NCI-H2171 (cell line): ENCODE data around the gene CTTNBP2.

Experiments
- DNase-seq: peaks from one replicate; lab custom pipeline; 2025; lab: John Stamatoyannopoulos, UW

CTTNBP2 gene

GRCh38 chr7:117873310-117874190, at the start of gene CTTNBP2:
Gene CTTNBP2, minus strand, starts transcription at chr7:117873441. Its CDS starts 26 bp downstream, at chr7:117873415.
- DNase-seq, result no peak

GRCh38 chr7:117916309-117916708, 43.1 kb upstream of the CTTNBP2 start:
- no peak for DNase-seq

GRCh38 chr7:117912421-117912820, 39.2 kb upstream of the CTTNBP2 start:
- DNase-seq, result no peak

GRCh38 chr7:117908031-117908795, 35.0 kb upstream of the CTTNBP2 start:
- no peak for DNase-seq

GRCh38 chr7:117907049-117907640, 33.9 kb upstream of the CTTNBP2 start:
- DNase-seq, result no peak

- DNase-seq, result no peak
Observed at GRCh38 chr7:117902314-117902889, 29.2 kb upstream of the CTTNBP2 start.

- no peak for DNase-seq
Observed at GRCh38 chr7:117901089-117901797, 28.0 kb upstream of the CTTNBP2 start.

GRCh38 chr7:117896339-117896738, 23.1 kb upstream of the CTTNBP2 start:
- DNase-seq, result no peak

- DNase-seq, result no peak
Observed at GRCh38 chr7:117895276-117895675, 22.0 kb upstream of the CTTNBP2 start.

GRCh38 chr7:117894037-117894436, 20.8 kb upstream of the CTTNBP2 start:
- no peak for DNase-seq

GRCh38 chr7:117892821-117893220, 19.6 kb upstream of the CTTNBP2 start:
- no peak for DNase-seq

GRCh38 chr7:117889611-117890010, 16.4 kb upstream of the CTTNBP2 start:
- DNase-seq, result no peak

GRCh38 chr7:117888627-117889026, 15.4 kb upstream of the CTTNBP2 start:
- no peak for DNase-seq

- no peak for DNase-seq
Observed at GRCh38 chr7:117882594-117882993, 9.4 kb upstream of the CTTNBP2 start.

GRCh38 chr7:117876761-117877160, 3.5 kb upstream of the CTTNBP2 start:
- no peak for DNase-seq

- no peak for DNase-seq
Observed at GRCh38 chr7:117875566-117875965, 2.3 kb upstream of the CTTNBP2 start.

- DNase-seq, result no peak
Observed at GRCh38 chr7:117874191-117874700, 1.0 kb upstream of the CTTNBP2 start.

GRCh38 chr7:117872561-117873309, 506 bp downstream of the CTTNBP2 start:
- DNase-seq, result no peak

- no peak for DNase-seq
Observed at GRCh38 chr7:117871778-117872538, 1.3 kb downstream of the CTTNBP2 start.

- DNase-seq, result no peak
Observed at GRCh38 chr7:117871401-117871777, 1.9 kb downstream of the CTTNBP2 start.
